ENCODE measurements around the gene CACNA1F.

The CACNA1F gene

GRCh38 chrX:49187028-49187394 is 46.1 kb downstream of the CACNA1F start:
- Mint-ChIP-seq H3K4me3 (peak overlapping the region; percentile 61), H3K27ac (peak overlapping the region; percentile 72), H3K27me3 (ENCODE audit: low read depth, poor library complexity) (no peaks in the 10 kb centered on the region), H3K36me3 (ENCODE audit: low read depth) (peaks cover 7% of the 10 kb centered on the region), H3K9me3 (peaks cover 65% of the 10 kb centered on the region), H3K4me1 (peaks cover 49% of the 10 kb centered on the region)
- TF ChIP-seq CTCF (IDR thresholded peaks at IDR 0.05) = no peak
- peak; percentile 35 for DNase-seq

DNA sequence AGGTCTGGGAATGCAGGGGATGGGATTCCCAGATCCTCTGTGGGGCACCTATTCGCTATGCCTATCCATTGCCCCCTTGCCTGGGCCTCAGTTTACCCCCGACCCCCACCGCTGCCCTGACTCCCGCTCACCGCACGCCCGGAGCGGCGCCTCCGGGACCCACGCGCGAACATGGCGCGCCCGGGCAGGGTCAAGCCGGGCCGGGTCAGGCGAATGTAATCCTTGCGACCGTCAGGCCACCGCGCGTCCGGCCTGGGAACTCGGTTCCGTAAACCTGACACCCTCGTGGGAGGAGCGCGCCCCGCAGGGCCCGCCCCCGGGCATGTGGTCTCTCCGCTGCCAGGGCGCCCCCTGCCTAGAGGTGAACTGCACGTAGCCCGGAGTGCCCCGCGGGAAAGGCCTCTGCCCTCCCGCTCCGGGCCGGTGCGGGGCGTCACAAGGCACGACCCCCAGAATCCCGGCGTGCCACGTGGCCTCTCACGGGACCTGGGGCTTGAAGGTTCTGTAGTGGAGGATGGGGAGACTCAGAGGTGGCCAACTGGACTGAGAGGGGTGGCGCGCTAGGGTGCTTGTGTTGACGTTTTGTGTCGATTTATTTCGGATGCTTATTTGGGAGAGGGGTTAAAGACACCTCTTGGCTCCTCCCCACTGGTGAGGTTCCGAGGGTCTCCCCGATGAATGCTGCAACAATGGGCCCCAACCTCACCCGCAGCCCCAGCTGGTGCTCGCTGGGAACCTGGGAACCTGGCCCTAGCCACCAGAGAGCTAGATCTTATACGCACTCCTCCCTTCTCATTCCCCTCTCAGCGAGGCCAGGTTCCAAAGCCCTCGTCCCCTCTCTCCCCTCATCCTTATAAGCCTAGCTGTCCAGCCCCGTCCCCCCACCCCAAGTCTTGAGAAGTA is 46.8 kb downstream of the CACNA1F start, which contains the start of gene PRICKLE3:
Gene PRICKLE3 (minus strand): TSS at position 249 of the 903 bp plus-strand sequence. CDS start 76 bp downstream, at position 173.
- DNase-seq = peak; percentile 80
- peaks cover 7% of the 10 kb centered on the region for H3K36me3 Mint-ChIP-seq (ENCODE audit: low read depth)
- no peaks in the 10 kb centered on the region for H3K27me3 Mint-ChIP-seq (ENCODE audit: low read depth, poor library complexity)

GRCh38 chrX:49184294-49185281 is 48.6 kb downstream of the CACNA1F start:
- H3K36me3 Mint-ChIP-seq (ENCODE audit: low read depth) = peaks cover 17% of the 10 kb centered on the region
- peaks cover 41% of the 10 kb centered on the region for H3K4me1 Mint-ChIP-seq
- H3K9me3 Mint-ChIP-seq = peaks cover 63% of the 10 kb centered on the region
- peak overlapping the region; percentile 95 for H3K27ac Mint-ChIP-seq
- H3K27me3 Mint-ChIP-seq (ENCODE audit: low read depth, poor library complexity) = no peaks in the 10 kb centered on the region
- TF ChIP-seq CTCF (IDR thresholded peaks at IDR 0.05) = no peak
- peak; percentile 95 for DNase-seq
- H3K4me3 Mint-ChIP-seq = peak overlapping the region; percentile 80

More for the DNA sequence above, 46.8 kb downstream of the CACNA1F start, which contains the start of gene PRICKLE3:
- Mint-ChIP-seq H3K4me3 (peak within 1 kb of the TSS; percentile 80), H3K27ac (peak within 1 kb of the TSS; percentile 74), H3K4me1 (peaks cover 49% of the 10 kb centered on the region), H3K9me3 (peaks cover 66% of the 10 kb centered on the region)
- no peak for TF ChIP-seq CTCF (IDR thresholded peaks at IDR 0.05)

DNA sequence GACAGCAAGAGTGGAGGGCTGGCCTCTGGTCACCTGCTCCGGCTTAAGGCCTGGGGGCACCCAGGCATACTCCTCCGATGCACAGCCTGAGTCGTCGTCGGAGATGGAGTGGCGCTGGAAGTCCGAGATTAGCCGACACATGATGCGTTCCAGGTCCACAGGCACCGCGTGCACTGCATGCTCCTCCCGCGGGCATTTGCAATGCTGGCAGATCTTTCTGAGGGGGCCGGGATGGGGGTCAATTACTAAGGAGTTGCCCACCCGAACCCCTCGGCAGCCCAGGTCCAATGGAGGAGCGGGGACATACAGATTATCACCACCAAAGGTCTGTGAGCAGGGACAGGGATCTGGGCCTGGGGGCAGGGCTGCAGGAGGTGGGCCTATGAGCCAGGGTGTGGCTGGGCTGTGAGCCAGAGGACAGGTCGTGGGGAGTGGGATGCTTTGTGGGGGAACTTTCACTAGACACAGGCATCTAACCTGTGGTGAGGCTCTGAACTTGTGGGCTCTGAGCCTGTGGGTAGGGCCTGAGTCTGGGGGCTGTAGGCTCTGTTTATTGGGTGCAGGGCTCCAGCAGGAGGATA is 49.3 kb downstream of the CACNA1F start:
- no peak for DNase-seq
- H3K9me3 Mint-ChIP-seq = peaks cover 65% of the 10 kb centered on the region
- peak overlapping the region; percentile 68 for H3K4me3 Mint-ChIP-seq
- no peak for TF ChIP-seq CTCF (IDR thresholded peaks at IDR 0.05)
- H3K27me3 Mint-ChIP-seq (ENCODE audit: low read depth, poor library complexity) = no peaks in the 10 kb centered on the region
- peaks cover 36% of the 10 kb centered on the region for H3K4me1 Mint-ChIP-seq
- peak overlapping the region; percentile 95 for H3K27ac Mint-ChIP-seq
- peaks cover 23% of the 10 kb centered on the region for H3K36me3 Mint-ChIP-seq (ENCODE audit: low read depth)

- DNase-seq = no peak
- Mint-ChIP-seq H3K27me3 (ENCODE audit: low read depth, poor library complexity) (peaks cover 4% of the 10 kb centered on the region), H3K27ac (no peak overlapping the region), H3K36me3 (ENCODE audit: low read depth) (peaks cover 43% of the 10 kb centered on the region), H3K4me3 (no peak overlapping the region), H3K4me1 (peaks cover 6% of the 10 kb centered on the region), H3K9me3 (peaks cover 67% of the 10 kb centered on the region)
- no peak for TF ChIP-seq CTCF (IDR thresholded peaks at IDR 0.05)
These were observed 53.8 kb downstream of the CACNA1F start for GRCh38 chrX:49179358-49179757.

Data from nephron progenitor cell (in vitro differentiated cells).